DMS79 treated with DMSO at 0.1 percent for 48 hours (cell line): ENCODE data around the gene TRIM8.

ENCODE experiments used
- DNase-seq: peaks from one replicate; lab custom pipeline; 2025; lab: John Stamatoyannopoulos, UW

TRIM8 gene

DNA sequence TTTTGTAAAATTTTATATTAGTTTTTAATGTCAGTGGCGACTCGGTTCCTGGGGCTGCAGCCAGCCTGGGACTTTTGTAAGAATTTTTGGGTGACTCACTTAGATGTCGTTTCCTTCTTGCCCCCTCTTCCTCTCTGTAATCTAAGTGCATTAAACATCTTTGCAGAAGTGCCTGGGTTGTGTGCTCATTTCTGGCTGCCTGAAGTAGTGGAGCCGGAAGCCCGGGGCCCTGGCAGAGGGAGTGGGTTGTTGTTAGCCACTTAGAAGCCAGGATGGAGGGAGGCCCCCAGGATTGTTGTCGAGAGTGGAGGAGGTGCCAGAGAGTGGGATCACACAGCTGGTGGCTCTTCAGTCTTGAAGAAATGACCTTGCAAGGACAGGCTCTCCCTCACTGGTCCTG lies 11.0 kb upstream of the TRIM8 start:
- DNase-seq, result no peak

DNA sequence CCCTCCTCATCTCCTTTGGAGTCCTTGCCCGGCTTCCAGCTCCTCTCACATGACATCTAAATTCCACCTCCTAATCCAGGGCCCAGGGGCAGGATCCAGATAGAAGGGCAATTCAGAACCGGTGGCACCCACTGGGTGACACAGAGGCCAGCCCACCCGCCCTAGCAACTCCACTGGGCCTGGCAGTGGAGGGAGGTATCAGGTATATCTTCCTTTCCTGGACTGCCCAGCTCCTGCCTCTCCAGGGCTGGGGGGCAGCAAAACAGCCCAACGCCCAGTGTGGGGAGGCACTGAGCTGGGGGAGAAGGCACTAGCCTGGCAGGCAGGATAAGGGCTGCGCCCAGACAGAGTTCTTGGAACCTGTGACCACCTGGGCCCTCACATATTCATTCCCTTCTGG lies 10.4 kb upstream of the TRIM8 start:
- no peak for DNase-seq

DNA sequence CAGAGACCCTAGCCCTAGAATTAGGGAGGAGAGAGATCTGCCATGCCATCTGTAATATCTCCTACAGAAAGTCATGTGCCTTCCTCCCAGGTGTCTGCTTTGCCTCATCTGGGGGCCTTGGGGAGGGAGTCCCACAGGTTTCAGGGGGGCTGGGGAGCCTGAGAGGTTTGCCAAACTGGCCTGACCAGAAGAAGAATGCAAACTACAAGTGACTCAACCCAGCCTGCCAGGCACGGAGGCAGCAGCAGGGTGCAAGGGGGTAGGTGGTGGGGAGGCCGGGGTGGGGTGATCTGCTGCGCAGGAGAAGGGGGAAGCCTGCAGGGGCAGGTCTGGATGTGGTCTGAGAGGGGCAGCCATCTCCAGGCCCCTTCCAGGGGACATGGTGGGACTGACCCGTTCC lies 9.6 kb upstream of the TRIM8 start:
- no peak for DNase-seq

DNA sequence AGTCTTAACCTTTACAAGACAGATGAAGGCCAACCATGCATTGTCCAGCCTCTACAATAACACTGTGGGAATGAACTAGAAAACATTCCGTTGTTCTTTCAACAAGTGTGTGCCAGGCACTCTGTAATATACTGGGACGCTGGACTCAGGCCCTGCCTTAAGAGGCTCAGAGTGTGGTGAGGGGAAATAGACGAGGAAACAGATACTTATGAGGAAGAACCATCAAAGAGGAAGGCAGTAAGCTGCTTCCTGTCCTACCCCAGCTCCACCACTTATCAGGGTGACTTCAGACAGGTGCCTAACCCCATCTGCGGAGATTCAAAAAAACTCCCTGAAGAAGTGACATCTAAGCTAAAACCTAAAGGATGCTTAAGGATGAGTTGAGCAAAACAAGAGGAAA lies 8.9 kb upstream of the TRIM8 start:
- DNase-seq, result no peak

DNA sequence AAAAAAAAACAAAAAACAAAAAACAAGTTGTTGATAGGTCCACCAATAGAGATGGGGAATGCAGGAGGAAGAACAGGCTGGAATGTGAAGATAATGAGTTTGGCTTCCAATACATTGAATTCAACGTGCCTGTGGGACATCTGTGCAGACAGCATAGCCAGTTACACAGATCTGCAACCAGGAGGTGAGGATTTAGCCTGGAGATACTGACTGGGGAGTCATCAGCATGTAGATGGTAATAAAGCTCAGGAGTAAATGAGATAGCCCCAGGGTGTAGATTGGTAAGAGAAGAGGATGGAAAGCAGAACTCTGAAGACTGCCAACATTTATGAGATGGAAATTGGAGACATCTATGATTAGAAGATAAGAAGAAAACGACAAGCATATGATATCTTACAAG lies 4.7 kb upstream of the TRIM8 start:
- no peak for DNase-seq

DNA sequence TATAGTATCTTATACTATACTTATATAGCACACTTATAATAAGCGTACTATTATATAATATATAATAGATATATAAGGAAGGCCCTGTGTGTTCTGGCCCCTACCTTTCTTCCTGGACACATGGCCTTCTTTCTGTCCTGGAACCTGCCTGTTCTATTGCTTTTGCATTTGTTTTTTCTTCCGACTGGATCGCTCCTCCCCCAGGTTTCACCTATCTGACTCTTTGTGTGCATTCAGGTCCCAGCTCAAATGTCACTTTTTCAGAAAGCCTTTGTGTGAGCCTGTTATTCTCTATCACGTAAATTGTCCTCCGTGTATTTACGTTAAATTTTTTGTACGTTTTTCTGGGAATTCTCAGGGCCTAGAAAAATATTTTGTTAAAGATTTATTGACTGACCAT lies 2.9 kb upstream of the TRIM8 start:
- DNase-seq, result peak; percentile 55

DNA sequence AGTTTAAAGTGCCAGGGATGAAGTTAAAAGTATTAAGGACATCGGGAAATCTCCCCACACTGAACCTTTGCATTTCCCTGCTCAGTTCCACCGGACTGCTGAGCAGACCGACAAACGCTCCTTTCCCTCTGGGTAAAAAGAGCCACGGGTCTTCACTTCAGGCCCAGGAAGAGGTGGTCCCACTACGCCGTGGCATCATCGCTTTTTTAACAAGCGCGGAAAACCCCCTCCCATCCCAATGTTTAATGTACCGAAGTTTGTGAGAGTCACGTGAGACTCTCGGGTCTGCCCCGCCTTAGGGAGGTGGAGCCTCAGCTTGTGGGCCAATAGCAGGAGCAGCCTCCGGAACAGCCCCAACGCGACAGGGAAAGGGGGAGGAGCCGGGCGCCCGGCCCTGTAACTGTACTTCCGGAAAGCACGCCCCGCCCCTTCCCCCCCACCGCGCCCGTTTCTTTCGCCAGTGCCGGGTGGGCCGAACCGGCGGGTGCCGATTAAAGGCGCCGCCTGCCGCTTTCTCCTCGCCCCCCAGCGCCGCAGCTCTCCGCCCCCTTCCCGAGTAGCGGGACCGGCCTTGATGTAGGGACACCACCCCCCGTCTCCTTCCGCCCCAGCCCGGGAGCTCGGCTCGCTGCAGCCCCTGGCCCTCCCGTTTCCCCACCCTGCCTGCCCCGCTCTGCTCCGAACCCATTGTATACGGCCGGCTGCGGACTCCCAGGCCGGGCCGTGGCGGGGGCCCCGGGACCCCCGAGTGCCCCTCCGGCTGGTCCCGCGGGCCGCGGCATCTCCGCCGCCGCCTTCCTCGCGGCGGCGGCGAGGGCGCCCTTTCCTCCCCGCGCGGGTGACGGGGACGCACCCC lies 2.2 kb upstream of the TRIM8 start:
- peak; percentile 77 for DNase-seq

DNA sequence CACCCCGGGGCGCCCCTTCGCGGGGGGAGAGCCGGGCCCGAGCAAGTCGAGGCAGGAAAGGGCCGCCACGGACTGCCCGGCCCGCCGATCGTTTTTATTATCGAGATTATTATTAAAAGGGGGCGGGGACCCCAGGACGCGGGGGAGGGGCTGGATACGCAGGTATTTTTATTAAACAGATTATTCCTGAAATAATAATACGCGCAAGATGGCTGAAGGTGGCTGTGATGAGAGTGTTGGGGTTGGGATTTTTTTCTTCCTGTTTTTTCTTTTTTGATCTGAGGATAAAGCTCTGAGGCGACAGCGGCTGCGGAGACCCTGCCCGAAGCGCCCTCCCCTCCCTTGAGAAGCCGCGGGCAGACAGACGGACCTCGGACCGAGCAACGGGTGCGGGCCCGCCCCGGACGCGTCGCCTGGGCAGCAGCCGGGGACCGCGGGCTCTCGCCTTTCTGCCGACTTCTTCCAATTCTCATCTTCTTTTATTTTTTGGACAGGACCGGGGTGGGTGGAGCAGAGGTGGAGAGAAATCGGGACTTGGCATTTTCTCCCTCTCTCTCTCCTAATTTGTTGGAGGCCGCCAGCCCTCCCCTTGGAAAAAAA lies 1.4 kb upstream of the TRIM8 start:
- peak; percentile 34 for DNase-seq

DNA sequence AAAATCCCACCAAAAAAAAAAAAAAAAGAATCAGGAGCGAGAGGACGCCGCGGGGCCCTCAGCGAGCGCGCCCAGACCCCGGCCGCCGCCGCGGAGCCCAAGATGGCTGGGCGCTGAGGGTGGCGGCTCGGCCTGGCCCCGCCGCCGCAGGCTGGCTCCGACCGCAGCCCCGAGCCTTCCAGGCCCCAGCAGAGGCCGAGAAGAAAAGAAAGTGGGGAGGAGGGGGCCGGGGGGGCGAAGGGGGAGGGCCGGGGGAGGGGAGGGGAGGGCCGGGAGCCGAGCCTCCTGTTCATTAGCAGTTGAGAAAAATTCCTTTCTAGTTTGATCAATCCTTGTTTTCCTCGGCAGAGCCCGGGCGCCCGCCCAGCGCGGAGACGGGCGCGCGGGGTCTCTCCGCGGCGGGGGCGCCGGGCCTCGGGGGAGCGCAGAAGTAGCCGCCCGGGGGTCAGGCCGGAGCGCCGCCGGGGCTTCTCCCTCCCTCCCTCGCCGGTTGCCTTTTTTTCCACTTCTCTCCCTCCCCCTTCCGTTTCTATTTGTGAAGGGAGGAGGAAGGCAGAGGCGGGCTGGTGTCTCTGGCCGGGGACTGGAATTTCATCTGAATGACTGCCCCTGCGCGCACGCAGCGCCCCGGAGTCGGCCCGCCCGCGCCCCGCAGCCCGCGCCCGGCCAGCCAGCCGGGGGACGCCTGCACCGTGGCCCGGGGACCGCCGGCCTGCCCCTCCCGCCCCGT lies 778 bp upstream of the TRIM8 start:
- peak; percentile 8 for DNase-seq

DNA sequence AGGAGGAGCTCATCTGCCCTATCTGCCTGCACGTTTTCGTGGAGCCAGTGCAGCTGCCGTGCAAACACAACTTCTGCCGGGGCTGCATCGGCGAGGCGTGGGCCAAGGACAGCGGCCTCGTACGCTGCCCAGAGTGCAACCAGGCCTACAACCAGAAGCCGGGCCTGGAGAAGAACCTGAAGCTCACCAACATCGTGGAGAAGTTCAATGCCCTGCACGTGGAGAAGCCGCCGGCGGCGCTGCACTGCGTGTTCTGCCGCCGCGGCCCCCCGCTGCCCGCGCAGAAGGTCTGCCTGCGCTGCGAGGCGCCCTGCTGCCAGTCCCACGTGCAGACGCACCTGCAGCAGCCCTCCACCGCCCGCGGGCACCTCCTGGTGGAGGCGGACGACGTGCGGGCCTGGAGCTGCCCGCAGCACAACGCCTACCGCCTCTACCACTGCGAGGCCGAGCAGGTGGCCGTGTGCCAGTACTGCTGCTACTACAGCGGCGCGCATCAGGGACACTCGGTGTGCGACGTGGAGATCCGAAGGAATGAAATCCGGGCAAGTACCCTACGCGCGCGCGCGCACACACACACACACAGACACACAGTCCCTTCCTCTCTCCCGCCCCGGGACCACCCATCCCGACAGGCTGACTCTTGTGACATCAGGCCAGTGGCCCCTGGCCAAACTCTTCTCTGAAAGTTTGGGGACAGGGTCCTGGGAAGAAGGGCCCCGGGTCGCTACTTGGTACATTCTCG lies 538 bp downstream of the TRIM8 start:
- DNase-seq, result peak; percentile 25

DNA sequence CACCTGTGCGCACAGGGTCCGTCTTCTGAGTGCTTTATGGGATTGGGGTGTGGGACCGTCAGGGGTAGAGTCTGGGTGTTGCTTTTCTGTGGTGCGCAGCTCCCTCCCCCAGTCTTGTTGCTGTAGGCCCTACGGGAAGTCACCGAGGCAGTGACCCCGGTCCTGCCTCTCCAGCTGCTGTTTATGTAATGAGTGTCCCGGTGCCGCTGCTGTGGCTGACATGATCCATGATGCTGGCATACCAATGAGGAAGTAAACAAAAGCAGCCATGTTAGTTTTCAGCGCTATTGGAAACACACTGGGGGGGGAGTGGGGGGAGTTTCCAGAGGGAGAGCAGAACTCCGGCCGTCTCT lies 1.1 kb downstream of the TRIM8 start:
- DNase-seq, result peak; percentile 23

DNA sequence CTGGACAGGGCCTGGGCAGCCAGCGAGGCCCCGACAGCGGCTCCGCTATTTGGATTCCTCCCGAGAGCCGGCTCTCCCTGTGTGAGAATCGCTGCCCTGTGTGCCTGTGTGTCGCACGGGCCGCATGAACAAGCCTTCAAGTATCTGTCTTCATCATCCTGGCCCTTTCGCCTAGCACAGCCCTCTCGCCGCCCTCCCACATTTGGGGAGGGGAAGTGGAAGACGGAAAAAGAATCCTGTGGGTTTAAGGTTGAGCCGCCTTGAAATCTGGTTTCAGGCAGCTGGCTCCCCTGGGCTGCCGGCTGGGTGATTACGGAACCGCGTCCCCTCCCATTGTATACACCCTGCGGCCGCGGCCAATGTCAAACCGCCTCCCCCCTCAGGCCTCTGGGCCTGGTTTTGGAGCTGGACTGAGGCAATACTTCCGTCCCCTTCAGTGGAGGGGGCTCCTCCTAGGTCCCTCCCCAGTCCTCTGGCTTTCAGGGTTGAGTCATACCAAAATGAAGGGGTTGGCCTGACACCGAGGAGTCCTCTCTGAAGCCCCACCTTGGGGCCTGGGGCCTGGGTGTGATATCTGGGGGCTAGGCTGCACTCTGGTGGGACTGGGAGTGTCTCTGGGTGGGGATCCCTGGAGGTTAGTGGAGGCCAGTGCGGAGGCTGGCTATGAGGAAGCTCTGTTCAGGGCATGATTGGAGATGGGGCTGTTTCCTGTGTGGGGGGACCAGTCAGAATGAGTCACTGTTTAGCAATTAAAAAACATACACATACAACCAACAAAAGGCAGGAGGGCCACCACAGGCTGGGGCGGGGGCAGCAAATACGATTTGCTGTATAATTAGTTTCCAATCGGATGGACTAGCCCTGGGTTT lies 1.7 kb downstream of the TRIM8 start:
- peak; percentile 6 for DNase-seq

DNA sequence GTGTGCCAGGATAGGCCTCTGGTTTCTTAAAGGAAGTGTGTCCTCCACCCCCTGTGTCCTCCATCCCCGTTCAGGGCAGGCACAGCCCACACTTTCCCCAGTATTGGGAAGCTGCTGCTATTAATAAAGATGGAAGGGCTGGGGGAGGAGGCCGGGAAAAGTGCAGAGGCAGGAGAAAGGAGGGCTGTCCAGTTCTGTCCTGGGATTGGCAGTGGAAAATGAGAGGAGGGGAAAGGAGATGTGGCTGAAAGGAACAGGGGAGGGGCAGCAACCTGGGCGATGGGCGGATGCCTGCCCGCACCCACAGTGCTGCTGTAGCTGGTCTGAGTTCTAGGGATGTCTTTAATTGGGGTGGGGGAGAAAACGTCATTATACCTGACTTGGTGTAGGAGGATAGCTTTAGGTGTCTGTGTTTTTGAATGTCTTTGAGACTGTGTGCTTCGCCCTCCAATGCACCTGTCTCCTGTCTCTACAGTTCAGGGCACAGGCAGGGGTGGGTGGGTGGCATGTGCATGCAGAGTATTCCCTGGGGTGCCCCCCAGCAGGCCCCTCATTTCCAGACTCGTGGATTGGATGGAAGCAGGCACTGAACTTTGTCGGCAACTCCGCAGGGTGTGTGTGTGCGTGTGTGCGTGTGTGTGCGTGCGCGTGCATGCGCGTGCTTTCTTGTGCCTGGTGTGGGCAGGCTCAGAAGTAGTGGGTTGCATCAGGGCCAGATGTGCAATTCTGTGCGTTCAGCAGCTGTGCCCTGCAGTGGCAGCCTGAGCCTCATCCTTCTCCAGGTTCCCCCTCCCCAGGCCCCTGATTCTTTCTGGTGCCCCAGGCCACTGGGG lies 2.5 kb downstream of the TRIM8 start:
- peak; percentile 6 for DNase-seq

DNA sequence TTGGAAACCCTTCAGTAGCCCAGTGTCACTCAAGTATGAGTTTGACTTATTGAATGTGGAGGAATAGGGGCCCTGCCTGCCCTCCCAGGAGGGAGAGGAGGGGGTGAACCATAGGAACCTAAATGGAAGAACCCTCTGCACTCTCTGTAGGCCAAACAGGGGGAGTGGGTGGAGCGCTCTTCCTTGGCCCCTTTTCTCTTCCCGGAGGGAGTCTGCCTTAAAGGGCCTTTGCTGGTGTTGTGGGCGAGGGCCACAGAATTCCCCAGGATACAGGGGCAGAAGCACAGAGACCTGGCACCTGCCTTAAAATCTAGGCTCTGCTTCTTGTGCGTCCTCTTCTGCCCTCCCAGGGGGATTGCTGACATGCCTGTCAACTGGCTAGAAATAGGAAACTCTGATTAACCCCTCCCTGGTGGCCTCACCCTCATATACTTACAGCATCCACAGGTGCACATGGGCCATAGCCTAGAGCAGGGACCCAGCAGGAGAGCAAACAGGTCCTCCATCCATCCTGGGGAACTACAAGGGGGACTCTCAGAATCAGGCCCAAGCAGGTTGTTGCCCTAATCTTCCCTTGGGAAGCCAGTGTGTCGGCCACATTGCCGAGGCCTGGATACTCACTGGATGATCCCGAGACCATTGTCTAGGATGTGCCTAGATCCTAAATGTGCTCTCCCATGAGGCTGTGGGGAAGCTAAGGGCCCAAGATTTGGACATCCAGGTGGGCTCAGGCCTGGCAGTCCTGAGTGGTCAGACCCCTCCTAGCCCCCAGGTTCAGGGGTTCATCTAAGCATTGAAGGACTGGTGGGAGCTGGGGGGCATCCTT lies 3.4 kb downstream of the TRIM8 start:
- DNase-seq, result no peak

DNA sequence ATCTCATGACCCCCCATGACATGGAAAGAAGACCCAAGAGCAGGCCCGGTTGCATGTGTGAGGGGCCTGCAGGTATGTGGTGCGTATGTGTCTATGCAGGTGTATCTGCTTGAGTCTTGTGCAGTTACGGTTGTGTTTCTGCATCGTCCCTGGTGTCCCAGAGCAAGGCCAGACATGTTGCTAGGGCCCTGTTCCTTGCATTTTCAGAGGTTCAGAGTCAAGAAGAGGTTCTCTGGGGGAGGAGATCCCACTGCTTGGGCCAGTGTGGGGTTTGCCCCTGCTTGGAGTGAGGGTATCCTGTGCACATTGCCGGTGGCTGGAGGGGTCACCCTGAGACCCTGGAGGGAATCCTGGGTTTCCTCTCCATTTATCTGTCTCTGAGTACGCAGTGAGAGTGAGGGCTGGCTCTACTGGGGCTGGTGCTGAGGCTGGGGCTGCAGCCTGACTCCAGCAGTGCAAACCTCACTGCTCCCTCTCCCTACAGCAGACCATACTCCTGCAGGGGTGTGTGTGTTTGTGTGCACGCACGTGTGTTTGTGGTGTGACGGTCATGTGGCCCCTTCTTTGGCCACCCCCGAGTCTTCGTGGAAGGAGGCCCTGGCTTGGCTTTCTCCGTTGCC lies 4.1 kb downstream of the TRIM8 start:
- no peak for DNase-seq

DNA sequence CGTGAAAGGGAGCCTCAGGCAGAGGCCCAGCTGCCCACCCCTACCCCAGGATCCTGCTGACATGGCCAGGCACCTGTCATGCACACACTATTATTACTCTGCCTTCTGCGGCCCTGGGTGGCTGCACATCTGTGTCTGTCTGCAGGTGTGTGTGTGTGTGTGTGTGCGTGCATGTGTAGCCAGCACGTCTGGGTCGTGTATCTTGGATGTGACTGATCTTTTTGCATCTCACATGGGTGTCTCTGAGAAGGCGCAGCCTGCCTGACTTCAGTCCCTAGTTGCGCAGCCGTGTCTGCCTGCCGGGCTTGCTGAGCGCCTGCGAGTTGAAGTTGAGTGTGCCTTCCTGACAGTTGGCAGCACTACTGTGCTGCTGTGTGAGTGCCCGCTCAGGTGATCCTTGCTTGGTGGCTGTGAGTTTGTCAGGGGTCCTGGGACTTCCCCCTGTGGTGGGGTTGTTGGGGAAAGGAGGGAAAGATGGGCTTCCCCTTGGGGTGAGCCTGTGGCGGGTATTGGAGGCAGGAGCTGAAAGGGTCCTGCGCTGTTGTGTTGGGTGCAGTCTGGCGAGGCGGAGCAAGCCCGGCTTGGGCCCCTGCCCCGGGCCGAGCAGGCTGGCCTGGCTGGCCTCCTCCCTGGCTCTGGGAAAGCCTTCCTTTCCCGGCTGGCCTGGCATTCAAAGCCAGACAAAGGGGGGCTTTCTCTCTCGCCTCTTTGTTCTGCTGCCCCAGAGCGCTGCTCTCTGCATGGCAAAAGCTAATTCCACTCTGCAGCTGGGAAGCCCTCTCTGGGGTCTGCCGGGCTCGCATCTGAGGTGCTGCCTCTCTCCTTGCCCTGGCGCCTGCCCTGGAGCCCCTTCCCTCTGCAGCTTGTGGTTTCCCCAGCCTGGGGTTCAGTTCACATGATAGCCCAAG lies 4.9 kb downstream of the TRIM8 start:
- DNase-seq, result no peak

DNA sequence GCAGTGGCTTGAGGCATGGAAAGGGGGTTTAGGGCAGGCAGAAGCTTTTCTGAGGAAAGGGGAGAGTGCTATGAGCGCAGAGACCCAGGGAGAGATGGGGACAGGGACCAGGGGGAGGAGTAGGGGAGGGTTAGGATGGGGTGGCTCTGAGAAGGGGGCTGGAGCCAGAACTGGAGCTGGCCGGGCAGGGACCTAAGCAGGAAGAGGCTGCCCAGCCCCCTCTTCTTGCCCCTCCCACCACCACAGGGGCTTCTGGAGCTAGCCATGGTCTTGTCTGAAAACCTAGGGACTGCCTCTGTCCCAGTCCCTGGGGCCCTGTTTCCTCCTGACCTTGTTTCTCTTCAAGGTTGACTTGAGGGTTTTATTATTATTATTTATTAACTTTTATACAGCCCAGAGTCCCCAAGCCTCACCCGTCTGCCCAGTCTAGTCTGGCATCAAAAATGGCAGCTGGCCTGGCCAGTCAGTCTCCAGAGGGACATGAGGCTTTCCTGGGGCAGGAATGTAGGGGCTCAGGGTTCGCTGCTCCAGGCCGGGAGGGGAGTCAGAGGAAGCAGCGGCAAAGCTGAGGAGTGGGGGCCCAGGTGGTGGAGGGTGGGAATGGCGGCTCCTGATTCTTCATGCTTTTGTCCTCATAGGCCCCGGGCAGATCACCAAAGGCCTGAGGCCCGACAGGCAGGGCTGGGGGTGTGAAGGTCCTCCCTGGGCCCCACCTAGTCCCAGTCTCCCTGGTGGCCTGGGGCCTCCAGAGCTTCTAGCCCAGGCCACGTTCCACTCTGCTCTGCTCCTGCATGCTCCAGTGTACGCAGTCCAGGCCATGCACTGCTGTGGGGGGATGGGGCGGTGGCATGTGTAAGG lies 5.7 kb downstream of the TRIM8 start:
- no peak for DNase-seq
